Activated CD8-positive, alpha-beta T cell treated with anti-CD3 and anti-CD28 coated beads for 36 hours (primary cell): ENCODE results near the gene DMRT1. TPM values are rescaled to one million over a fixed set of nuclear protein-coding genes. Genes with fewer than 3 reads are reported as not detected.

Source experiments
- ATAC-seq: fragments of 200-7000 bp; cut with Tn5 transposase; one replicate; pipeline ENCODE4 v1.10.0; 2021; ENCODE audit warnings: mild to moderate bottlenecking, moderate library complexity
- CTCF ChIA-PET: fragments of 350-600 bp; sonication (Branson Sonifier 250); formaldehyde crosslinking; loops from one replicate; lab custom pipeline; 2021; ENCODE audit warnings: antibody characterized with exemption; lab: Charles Lee
- POLR2A ChIA-PET: fragments of 350-600 bp; sonication (Branson Sonifier 250); formaldehyde crosslinking; loops from one replicate; lab custom pipeline; 2021; ENCODE audit warnings: antibody characterized with exemption; lab: Charles Lee
- DNase-seq: peaks from one replicate; pipeline ENCODE4 v3.0.0-alpha.2; 2020
- H3K27ac Mint-ChIP-seq: one replicate; pipeline ENCODE4 v1.8.0; 2021; ENCODE audit warnings: mild to moderate bottlenecking, mixed read lengths
- H3K27me3 Mint-ChIP-seq: one replicate; pipeline ENCODE4 v1.8.0; 2021; ENCODE audit warnings: mixed read lengths
- H3K36me3 Mint-ChIP-seq: one replicate; pipeline ENCODE4 v1.8.0; 2021; ENCODE audit warnings: low read depth, mixed read lengths
- H3K4me1 Mint-ChIP-seq: one replicate; pipeline ENCODE4 v1.8.0; 2021; ENCODE audit warnings: low read depth, mixed read lengths
- H3K4me3 Mint-ChIP-seq: one replicate; pipeline ENCODE4 v1.8.0; 2021; ENCODE audit warnings: mild to moderate bottlenecking, moderate library complexity, mixed read lengths
- H3K9me3 Mint-ChIP-seq: one replicate; pipeline ENCODE4 v1.8.0; 2021; ENCODE audit warnings: mixed read lengths
- intact Hi-C: fragments of 100-400 bp; cut with micrococcal nuclease; formaldehyde crosslinking; loops from one replicate; pipeline ENCODE4 v1.10.0; 2022
- total RNA-seq, 2 experiments: library from RNA; stranded (reverse); gene quantifications; one replicate each; pipeline ENCODE4 v1.2.3, GENCODE V29; 2021
- TF ChIP-seq, protein P1 (sequence below): fragments of 200-600 bp; IDR thresholded peaks from one replicate; pipeline ENCODE4 v1.8.0; 2022; ENCODE audit warnings: antibody characterized with exemption, mild to moderate bottlenecking

Gene DMRT1
- total RNA-seq, 2 experiments from 2014 or later, result not detected

DNA sequence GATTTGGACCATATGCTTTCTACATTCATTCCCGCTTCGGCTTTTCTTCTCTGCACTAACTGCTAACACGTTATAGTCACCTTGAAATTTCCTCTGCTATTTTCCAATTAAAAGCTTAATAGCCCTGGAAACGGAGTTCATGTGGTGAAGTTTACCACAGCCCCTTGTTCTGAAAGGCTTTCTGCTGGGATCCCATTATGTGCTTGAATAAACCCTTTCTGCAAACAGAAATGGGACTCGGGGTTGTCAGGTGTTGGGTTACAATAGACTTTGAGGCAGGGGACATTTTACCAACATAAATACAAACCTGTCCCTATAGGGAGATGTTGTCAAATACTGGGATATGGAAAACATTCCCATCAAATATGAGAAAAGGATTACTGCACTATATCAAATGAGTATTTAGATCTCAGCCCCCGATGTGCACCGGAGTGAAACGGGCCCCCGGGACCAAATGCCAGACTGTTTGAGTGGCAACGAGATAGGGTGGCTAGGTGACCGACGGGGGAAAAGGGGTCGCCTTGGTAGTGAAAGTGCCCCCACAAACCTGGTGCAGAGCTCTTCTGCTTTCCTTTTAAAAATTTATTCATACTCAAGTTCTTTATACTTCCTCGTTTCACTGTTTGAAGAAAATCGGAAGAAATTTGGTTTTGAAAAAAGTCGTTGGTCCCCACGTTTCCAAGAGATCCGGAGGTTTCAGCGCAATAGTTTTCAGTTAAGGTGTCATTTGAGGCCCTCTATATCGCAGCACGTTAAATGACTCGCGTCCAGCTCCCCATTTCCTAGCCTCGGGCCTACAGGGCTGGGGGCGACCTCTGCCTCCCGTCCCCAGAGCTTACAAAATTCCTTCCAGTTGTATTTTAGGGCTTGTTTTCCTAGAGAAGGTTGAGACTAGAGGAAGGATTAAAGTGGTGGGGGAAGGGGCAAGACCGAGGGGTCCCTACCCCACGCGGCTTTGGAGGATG is 132.8 kb downstream of the DMRT1 start:
- peaks cover 3% of the 10 kb centered on the region for H3K36me3 Mint-ChIP-seq
- ATAC-seq (no peak), DNase-seq (no peak)
- intact Hi-C loops, result loop anchor here (10.0 kb wide), 1 partner anchor 130 kb away; the partner anchor contains the start of gene DMRT1
- peaks cover 68% of the 10 kb centered on the region for H3K27me3 Mint-ChIP-seq
- no peaks in the 10 kb centered on the region for H3K9me3 Mint-ChIP-seq
- ChIA-PET POLR2A (interaction anchor here (0.7 kb wide), 1 partner anchor 50 kb away, joined by 3 read pairs; no protein-coding TSS in a partner anchor), CTCF (interaction anchor here (1.0 to 1.2 kb wide), 3 partner anchors 56 to 81 kb away, joined by 3 read pairs; no protein-coding TSS in a partner anchor)
- TF ChIP-seq, protein P1, sequence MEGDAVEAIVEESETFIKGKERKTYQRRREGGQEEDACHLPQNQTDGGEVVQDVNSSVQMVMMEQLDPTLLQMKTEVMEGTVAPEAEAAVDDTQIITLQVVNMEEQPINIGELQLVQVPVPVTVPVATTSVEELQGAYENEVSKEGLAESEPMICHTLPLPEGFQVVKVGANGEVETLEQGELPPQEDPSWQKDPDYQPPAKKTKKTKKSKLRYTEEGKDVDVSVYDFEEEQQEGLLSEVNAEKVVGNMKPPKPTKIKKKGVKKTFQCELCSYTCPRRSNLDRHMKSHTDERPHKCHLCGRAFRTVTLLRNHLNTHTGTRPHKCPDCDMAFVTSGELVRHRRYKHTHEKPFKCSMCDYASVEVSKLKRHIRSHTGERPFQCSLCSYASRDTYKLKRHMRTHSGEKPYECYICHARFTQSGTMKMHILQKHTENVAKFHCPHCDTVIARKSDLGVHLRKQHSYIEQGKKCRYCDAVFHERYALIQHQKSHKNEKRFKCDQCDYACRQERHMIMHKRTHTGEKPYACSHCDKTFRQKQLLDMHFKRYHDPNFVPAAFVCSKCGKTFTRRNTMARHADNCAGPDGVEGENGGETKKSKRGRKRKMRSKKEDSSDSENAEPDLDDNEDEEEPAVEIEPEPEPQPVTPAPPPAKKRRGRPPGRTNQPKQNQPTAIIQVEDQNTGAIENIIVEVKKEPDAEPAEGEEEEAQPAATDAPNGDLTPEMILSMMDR, result no peak
- H3K4me3 Mint-ChIP-seq, result no peak overlapping the region
- no peak overlapping the region for H3K27ac Mint-ChIP-seq
- peaks cover 8% of the 10 kb centered on the region for H3K4me1 Mint-ChIP-seq

DNA sequence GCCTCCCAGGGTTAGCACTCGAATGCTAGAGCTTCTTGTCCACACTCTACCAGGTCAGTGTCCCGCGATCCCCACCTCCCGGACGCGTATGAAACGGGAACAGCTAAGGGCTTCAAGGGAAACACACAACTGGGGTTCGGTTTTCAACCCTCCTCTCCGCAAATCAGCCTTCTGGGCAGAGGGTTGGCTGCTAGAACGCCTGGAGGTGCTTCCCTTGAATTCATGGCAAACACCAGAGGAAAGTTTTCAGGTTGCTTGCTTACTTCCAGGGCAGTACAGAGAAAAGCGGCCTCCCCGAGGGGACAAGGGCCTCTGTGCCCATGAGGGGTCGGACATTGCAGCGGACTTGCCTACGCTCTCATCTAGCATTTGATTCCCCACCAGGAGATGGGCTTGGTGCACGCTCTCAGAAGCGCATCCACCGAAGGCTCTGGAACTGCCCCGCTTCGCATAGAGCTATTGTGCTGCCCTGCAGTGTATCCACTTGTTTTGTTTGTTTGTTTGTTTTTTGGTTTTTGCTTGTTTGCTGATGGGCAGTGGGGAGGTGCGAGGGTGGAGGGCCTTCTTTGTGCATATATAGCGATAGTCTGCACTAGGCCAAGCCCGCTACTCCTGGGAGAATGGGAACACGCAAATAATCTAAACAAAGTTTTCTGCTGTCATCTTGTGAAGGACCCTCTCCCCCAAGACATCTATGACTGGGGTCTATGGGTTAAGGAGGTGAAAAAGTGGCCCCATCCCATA is 133.7 kb downstream of the DMRT1 start:
- no peak overlapping the region for H3K4me3 Mint-ChIP-seq
- H3K4me1 Mint-ChIP-seq, result peaks cover 7% of the 10 kb centered on the region
- H3K36me3 Mint-ChIP-seq, result peaks cover 3% of the 10 kb centered on the region
- H3K9me3 Mint-ChIP-seq, result no peaks in the 10 kb centered on the region
- POLR2A ChIA-PET, result no interaction called here
- TF ChIP-seq, protein P1, result no peak
- CTCF ChIA-PET, result interaction anchor here (1.0 to 1.2 kb wide), 3 partner anchors 57 to 82 kb away, joined by 3 read pairs; no protein-coding TSS in a partner anchor
- intact Hi-C loops, result loop anchor here (10.0 kb wide), 1 partner anchor 130 kb away; the partner anchor contains the start of gene DMRT1
- no peak for ATAC-seq
- DNase-seq, result no peak
- no peak overlapping the region for H3K27ac Mint-ChIP-seq
- H3K27me3 Mint-ChIP-seq, result peaks cover 68% of the 10 kb centered on the region

DNA sequence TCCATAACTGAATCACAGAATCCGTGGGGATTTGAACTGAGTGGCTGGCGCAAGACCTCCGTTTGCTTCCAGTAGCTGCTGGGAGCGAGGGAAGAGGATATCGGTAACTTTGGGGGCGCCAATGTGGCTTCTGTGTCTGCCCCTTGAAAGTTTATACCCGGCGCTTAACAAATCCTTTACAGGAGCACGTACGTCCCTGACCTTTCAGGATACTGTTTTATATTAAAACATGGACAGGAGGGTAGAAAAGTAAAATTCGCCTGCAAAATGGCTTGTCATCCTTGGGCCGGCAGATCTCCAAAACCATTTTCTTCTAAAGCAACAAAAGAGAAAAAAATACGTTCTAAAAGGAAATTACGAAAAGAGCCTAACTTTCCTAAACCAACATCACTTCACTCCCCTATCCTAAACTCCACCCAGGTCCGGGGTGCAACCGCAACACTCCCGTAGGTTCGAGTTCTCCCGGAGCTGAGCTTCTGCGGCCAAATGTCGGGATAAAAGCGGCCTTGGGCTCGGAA is 134.3 kb downstream of the DMRT1 start:
- H3K27me3 Mint-ChIP-seq, result peaks cover 68% of the 10 kb centered on the region
- TF ChIP-seq, protein P1, result no peak
- ATAC-seq (no peak), DNase-seq (no peak)
- ChIA-PET CTCF (interaction anchor here (1.0 kb wide), 1 partner anchor 82 kb away, joined by 3 read pairs; no protein-coding TSS in a partner anchor), POLR2A (no interaction called here)
- H3K4me3 Mint-ChIP-seq, result no peak overlapping the region
- peaks cover 5% of the 10 kb centered on the region for H3K4me1 Mint-ChIP-seq
- no peak overlapping the region for H3K27ac Mint-ChIP-seq
- intact Hi-C loops, result loop anchor here (10.0 kb wide), 1 partner anchor 131 kb away; the partner anchor contains the start of gene DMRT1
- no peaks in the 10 kb centered on the region for H3K36me3 Mint-ChIP-seq
- no peaks in the 10 kb centered on the region for H3K9me3 Mint-ChIP-seq

GRCh38 chr9:976258-976942 is 134.9 kb downstream of the DMRT1 start, which contains the start of gene DMRT3:
DMRT3 (plus strand) TSS chr9:976655; CDS start chr9:977002, 347 bp downstream.
- Mint-ChIP-seq H3K36me3 (no peaks in the 10 kb centered on the region), H3K4me3 (no peak within 1 kb of the TSS), H3K27ac (no peak within 1 kb of the TSS), H3K9me3 (no peaks in the 10 kb centered on the region), H3K27me3 (peaks cover 70% of the 10 kb centered on the region), H3K4me1 (peaks cover 5% of the 10 kb centered on the region)
- TF ChIP-seq, protein P1, result no peak
- ATAC-seq (no peak), DNase-seq (no peak)
- ChIA-PET POLR2A (no interaction called here), CTCF (no interaction called here)
- intact Hi-C loops, result loop anchor here (10.0 kb wide), 1 partner anchor 132 kb away; the partner anchor contains the start of gene DMRT1
